ENCODE results near the gene INTS1. TPM values are rescaled to one million over a fixed set of nuclear protein-coding genes. Genes with fewer than 3 reads are reported as not detected.

Gene INTS1
- total RNA-seq, 4 donors from 2014 or later, result 19.0 to 71.6 (median 23.8) TPM

- TF ChIP-seq, protein P1, sequence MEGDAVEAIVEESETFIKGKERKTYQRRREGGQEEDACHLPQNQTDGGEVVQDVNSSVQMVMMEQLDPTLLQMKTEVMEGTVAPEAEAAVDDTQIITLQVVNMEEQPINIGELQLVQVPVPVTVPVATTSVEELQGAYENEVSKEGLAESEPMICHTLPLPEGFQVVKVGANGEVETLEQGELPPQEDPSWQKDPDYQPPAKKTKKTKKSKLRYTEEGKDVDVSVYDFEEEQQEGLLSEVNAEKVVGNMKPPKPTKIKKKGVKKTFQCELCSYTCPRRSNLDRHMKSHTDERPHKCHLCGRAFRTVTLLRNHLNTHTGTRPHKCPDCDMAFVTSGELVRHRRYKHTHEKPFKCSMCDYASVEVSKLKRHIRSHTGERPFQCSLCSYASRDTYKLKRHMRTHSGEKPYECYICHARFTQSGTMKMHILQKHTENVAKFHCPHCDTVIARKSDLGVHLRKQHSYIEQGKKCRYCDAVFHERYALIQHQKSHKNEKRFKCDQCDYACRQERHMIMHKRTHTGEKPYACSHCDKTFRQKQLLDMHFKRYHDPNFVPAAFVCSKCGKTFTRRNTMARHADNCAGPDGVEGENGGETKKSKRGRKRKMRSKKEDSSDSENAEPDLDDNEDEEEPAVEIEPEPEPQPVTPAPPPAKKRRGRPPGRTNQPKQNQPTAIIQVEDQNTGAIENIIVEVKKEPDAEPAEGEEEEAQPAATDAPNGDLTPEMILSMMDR (IDR thresholded peaks at IDR 0.05; ENCODE audit: low read depth), result no peak
Observed at GRCh38 chr7:1487466-1487865, 16.7 kb downstream of the INTS1 start.

- TF ChIP-seq, protein P1 (IDR thresholded peaks at IDR 0.05; ENCODE audit: low read depth), result no peak
Observed at GRCh38 chr7:1486571-1486970, 17.6 kb downstream of the INTS1 start.

DNA sequence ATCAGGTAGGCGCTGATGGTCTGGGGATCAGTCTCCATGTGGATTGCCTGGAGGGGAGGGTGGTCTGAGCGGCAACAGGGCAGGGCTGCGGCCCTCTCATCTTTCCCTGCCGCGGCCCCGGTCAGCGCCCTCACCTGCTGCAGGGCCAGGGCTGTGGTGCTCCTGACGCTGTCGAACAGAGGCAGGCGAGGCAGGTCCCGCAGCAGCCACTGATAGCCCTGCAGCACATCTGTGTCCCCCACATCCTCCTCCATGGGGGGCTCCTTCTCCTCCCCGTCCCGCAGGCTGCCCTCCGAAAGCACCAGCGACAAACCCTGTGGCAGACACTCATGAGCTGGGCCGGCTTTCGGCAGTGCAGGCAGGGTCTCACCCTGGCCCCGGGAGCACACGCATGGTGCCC lies 19.0 kb downstream of the INTS1 start:
- TF ChIP-seq, protein P1 (IDR thresholded peaks at IDR 0.05; ENCODE audit: low read depth), result no peak

GRCh38 chr7:1484569-1484968 lies 19.6 kb downstream of the INTS1 start:
- TF ChIP-seq, protein P1 (IDR thresholded peaks at IDR 0.05; ENCODE audit: low read depth), result no peak

DNA sequence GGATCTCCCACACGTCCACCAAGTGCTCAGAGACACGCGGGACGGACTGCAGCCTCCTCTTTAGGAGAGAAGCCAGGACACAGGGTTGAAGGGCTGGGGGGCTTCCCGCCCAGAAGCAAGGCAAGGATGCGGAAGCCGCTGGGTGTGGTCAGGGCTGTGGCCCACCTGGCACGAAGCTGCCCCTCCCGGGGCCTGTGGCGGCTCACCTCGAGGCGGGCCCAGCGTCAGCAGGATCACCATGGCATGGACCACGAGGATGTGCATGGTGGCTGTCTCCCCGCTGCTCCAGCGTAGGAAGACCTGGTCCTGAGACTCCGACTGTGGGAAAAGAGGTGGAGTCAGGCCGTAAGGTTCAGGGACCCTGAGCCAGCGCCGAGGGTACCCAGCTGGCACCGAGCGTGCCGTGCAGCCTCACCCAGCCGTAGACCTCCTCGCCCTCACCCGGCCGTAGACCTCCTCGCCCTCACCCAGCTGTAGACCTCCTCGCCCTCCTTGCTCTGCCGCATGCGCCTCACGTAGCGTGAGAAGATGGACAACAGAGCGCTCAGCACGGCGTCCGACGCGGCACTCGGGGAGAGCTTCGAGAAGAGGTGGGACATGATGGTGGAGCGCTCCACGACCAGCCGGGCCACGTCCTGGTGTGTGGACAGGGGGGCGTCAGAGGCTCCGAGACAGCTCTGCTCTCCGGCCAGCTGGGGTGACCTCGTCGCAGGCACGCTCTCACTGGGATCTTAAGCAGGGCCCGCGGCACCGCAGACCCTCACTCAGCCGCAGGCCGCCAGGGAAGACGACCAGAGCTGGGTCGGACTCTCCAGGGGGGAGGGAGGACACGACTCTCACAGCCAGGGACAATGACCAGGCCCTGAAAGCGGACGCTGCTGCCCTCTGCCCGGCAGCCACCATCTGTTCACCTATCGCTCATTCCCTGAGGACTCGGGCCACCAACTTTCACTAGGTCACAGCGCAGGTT lies 20.4 kb downstream of the INTS1 start:
- TF ChIP-seq, protein P1 (IDR thresholded peaks at IDR 0.05; ENCODE audit: low read depth), result no peak

DNA sequence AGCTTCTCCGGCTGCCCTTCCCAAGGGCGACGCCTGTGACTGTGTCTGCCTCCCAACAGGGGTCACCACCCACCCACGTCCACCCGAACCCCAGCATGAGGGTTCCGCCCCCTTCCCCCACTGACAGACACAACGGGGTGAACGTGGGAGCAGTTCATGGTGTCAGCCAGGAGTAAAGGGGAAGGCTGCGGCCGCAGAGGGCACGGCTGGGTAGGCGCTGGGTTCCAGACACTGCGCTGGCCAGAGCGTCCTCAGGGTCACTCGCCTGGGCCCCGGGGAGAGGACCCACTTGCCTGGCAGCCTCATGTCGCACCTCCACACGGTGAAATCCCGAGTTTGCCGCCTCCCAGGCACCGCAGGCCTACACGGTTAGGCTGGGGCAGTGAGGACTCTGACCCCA lies 21.1 kb downstream of the INTS1 start:
- TF ChIP-seq, protein P1 (IDR thresholded peaks at IDR 0.05; ENCODE audit: low read depth), result no peak

- TF ChIP-seq, protein P1 (IDR thresholded peaks at IDR 0.05; ENCODE audit: low read depth), result no peak
Observed at GRCh38 chr7:1481300-1481699, 22.9 kb downstream of the INTS1 start.

All from subcutaneous adipose tissue (tissue), 4 donors.